ENCODE results near the gene IKBKG.
A peak's percentile ranks its signal among the peaks of the same experiment; 100 is the strongest.
"Not testable (repeated sequence)": the region's sequence is repeated elsewhere in the genome, so short reads cannot be mapped to it uniquely, and the experiment has no call there.

Gene IKBKG

DNA sequence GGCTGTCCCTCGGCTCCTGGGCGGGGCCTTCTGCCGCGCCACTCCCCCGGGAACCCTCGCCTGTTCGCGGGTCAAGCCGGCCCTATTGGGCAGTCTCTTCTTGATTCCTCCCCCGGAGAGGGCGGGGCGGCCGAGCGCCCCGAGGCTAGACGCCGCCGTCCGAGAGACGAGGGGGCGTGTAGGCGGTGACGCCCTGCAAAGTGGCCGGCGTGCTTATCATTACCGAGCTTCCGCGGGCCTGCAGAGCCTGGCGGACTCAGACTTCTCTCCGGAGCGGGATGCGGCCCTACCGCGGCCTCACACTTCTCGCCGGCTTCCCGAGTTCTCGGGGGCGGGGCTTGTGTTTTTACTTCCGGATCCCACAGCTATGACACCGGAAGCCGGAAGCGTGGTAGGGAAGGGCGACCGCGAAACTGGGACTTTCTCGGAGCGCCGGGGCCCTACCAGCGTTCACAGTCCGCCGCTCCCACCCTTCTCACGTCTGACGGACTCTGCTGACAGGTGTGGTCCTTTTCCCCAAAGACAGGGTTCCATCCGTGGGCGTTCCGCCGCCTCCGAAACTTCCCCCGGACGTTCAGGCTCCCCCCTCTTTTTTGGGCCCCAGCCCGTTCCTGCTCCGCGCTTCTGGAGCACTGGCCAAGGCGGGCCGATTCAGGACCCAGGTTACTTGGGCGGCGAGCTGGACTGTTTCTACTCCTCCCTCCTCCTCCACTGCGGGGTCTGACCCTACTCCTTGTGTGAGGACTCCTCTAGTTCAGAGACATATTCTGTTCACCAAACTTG lies at the start of gene IKBKG:
TSS of gene IKBKG (plus strand) at position 376 of the 783 bp plus-strand sequence. CDS start 4,383 bp downstream, outside the sequence.
- TF ChIP-seq, protein P1, sequence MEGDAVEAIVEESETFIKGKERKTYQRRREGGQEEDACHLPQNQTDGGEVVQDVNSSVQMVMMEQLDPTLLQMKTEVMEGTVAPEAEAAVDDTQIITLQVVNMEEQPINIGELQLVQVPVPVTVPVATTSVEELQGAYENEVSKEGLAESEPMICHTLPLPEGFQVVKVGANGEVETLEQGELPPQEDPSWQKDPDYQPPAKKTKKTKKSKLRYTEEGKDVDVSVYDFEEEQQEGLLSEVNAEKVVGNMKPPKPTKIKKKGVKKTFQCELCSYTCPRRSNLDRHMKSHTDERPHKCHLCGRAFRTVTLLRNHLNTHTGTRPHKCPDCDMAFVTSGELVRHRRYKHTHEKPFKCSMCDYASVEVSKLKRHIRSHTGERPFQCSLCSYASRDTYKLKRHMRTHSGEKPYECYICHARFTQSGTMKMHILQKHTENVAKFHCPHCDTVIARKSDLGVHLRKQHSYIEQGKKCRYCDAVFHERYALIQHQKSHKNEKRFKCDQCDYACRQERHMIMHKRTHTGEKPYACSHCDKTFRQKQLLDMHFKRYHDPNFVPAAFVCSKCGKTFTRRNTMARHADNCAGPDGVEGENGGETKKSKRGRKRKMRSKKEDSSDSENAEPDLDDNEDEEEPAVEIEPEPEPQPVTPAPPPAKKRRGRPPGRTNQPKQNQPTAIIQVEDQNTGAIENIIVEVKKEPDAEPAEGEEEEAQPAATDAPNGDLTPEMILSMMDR (IDR thresholded peaks at IDR 0.05; ENCODE audit: insufficient read depth, low read depth, low read length, missing control alignments): no peak
- H3K4me3 ChIP-seq (ENCODE audit: low read depth, low read length): peak within 1 kb of the TSS; percentile 91
- DNase-seq (ENCODE audit: low read depth): peak; percentile 94

DNA sequence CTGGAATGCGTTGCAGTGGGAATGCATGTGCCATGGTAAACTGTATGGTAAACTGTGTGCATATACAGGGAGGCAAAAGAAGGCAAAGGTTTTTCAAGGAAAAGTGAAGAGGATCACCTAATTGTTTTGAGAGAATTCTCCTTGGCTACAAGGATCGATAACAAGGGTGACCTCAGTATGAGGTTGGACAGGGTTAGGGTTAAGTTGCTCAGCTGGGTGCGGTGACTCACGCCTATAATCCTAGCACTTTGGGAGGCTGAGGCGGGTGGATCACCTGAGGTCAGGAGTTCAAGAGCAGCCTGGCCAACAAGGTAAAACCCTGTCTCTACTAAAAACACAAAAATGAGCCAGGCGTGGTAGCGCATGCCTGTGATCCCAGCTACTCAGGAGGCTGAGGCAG lies 46.0 kb upstream of the IKBKG start:
- not testable (repeated sequence) for DNase-seq (ENCODE audit: low read depth); H3K4me3 ChIP-seq (ENCODE audit: low read depth, low read length)

DNA sequence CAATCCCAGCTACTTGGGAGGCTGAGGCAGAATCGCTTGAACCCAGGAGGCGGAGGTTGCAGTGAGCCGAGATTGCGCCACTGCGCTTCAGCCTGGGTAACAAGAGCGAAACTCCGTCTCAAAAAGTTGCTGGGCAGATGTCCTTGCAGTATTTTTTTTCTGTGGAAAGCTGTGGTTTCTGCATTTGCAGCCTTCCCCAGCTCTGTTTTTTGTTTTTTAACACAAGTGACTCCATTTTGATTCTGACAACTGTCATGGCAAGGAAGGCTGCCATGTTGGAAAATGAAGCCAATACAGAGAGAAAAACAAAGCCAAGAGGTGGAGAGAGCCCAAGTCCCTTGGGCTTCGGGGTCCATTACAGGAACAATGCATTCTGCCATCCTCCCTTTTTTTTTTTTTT lies 45.3 kb upstream of the IKBKG start:
- no peak for DNase-seq (ENCODE audit: low read depth)
- no peak overlapping the region for H3K4me3 ChIP-seq (ENCODE audit: low read depth, low read length)
- TF ChIP-seq, protein P1 (IDR thresholded peaks at IDR 0.05; ENCODE audit: insufficient read depth, low read depth, low read length, missing control alignments): no peak

GRCh38 chrX:154502989-154503388 lies 44.4 kb upstream of the IKBKG start:
- no peak overlapping the region for H3K4me3 ChIP-seq (ENCODE audit: low read depth, low read length)
- no peak for DNase-seq (ENCODE audit: low read depth)
- TF ChIP-seq, protein P1 (IDR thresholded peaks at IDR 0.05; ENCODE audit: insufficient read depth, low read depth, low read length, missing control alignments): no peak

DNA sequence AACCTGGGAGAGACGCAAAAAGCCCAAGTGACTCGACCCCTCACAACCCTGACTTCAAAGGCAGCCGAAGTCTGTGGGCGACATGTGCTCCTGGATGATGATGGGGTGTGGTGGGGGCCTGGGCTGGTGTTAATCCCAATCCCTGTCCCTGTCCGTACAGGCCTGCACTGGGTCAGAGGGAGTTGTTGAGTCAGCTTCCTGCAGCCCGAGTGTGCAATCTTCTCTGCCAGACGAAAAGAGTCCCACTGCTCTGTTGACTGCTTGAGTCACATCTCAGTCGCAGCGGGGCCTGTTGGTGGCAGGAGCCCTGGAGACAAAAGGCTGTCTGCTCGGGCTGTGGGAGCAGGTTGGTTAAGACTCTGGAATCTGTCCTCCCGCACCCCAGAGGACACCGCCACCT lies 41.7 kb upstream of the IKBKG start:
- H3K4me3 ChIP-seq (ENCODE audit: low read depth, low read length): no peak overlapping the region
- no peak for DNase-seq (ENCODE audit: low read depth)
- TF ChIP-seq, protein P1 (IDR thresholded peaks at IDR 0.05; ENCODE audit: insufficient read depth, low read depth, low read length, missing control alignments): no peak

GRCh38 chrX:154506483-154507332 lies 40.7 kb upstream of the IKBKG start:
- DNase-seq (ENCODE audit: low read depth): no peak
- TF ChIP-seq, protein P1 (IDR thresholded peaks at IDR 0.05; ENCODE audit: insufficient read depth, low read depth, low read length, missing control alignments): no peak
- H3K4me3 ChIP-seq (ENCODE audit: low read depth, low read length): no peak overlapping the region

DNA sequence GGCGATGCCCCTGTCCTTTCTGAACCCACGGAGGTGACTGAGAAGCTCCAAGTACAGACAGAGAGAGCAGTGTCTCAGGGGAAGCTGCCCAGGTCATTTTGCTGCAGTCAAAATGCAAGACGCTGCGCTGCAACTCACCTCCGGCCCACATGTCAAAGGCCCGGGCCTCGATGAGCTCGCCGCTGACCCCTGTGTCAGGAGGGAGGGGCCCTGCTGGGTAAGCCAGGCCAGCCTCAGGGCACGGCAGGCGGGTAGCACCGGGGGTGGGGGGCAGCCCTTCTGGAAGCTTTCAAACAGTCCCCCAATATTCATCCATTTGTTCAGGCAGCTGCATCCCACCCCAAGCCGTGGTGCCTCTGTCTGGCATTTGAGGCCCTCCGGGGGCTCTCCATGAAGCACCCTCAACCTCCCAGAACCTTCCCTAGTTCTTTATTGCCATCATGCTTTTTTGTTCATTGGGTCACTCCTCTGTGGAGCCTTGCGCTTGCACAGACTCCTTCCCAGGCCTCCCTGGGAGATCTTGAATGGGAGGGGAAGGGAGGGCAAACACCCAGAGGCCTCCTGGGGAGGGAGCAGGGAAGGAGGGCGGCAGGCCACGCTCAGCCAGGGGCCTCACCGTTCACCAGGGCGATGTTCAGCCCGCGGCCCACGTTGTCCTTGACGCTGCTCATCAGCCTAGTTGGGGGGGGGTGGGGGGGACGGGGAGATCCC lies 39.6 kb upstream of the IKBKG start:
- TF ChIP-seq, protein P1 (IDR thresholded peaks at IDR 0.05; ENCODE audit: insufficient read depth, low read depth, low read length, missing control alignments): no peak
- DNase-seq (ENCODE audit: low read depth): no peak
- no peak overlapping the region for H3K4me3 ChIP-seq (ENCODE audit: low read depth, low read length)
